NB4 (cell line): ENCODE data around the gene AARSD1.

ENCODE experiments used
- CTCF ChIP-seq: IDR thresholded peaks from one replicate; pipeline ENCODE4 v1.5.1; 2012; ENCODE audit warnings: low read depth, low read length
- MAX ChIP-seq: IDR thresholded peaks from 2 replicates; pipeline ENCODE4 v1.6.1; 2011; ENCODE audit warnings: low read depth, low read length
- MYC ChIP-seq: IDR thresholded peaks from 2 replicates; pipeline ENCODE4 v1.6.1; 2011; ENCODE audit warnings: low read depth, low read length
- POLR2A ChIP-seq: IDR thresholded peaks from 2 replicates; pipeline ENCODE4 v1.6.1; 2011; ENCODE audit warnings: mild to moderate bottlenecking; ENCODE audit not compliant: insufficient read length; ENCODE audit errors: extremely low read depth

GRCh38 chr17:42908872-42909700, 55.2 kb downstream of the AARSD1 start:
- TF ChIP-seq CTCF (no peak), POLR2A (no peak), MYC (no peak), MAX (no peak)
